Ovary (tissue), 3 donors: Measurements from ENCODE around the gene THSD7A.

Experiments used
- CTCF ChIP-seq, 3 donors: fragments of 450-650 bp in 2 of 3; fragments of 200-600 bp in 1 of 3; IDR thresholded peaks; one replicate each; pipeline versions ENCODE4 v1.5.1 to v1.8.0; 2016 to 2022; ENCODE audit warnings: antibody characterized with exemption in 3 of 3, mild to moderate bottlenecking in 1 of 3
- EP300 ChIP-seq: sonication (generic); formaldehyde crosslinking; IDR thresholded peaks from one replicate; pipeline ENCODE4 v1.6.1; 2017; ENCODE audit warnings: antibody characterized with exemption
- POLR2A ChIP-seq: fragments of 450-650 bp; IDR thresholded peaks from one replicate; pipeline ENCODE4 v1.6.1; 2017; ENCODE audit warnings: antibody characterized with exemption, mild to moderate bottlenecking, moderate library complexity
- donor health status: DM: no; HTN: no; CAD: no.

- TF ChIP-seq CTCF (IDR thresholded peaks at IDR 0.05) (no peak), POLR2A (no peak), EP300 (no peak)
Observed at GRCh38 chr7:11471255-11471654, 360.7 kb downstream of the THSD7A start.
